Hepatocyte (in vitro differentiated cells): ENCODE measurements around the gene C1QB.

Source experiments
- EZH2 ChIP-seq: fragments of 200-600 bp; sonication (generic); IDR thresholded peaks from 2 replicates; pipeline ENCODE4 v1.6.1; 2016; ENCODE audit warnings: antibody characterized with exemption, mild to moderate bottlenecking, borderline replicate concordance
- EZH2phosphoT487 ChIP-seq: fragments of 200-600 bp; sonication (generic); IDR thresholded peaks from one replicate; pipeline ENCODE4 v1.6.1; 2018; ENCODE audit warnings: antibody characterized with exemption, mild to moderate bottlenecking, low read depth, moderate library complexity; ENCODE audit not compliant: unreplicated experiment, severe bottlenecking
- TF ChIP-seq, protein P1 (sequence below): fragments of 200-600 bp; sonication (generic); IDR thresholded peaks from 2 replicates; pipeline ENCODE4 v1.5.1; 2016; ENCODE audit warnings: antibody characterized with exemption, mild to moderate bottlenecking; ENCODE audit not compliant: poor library complexity

DNA sequence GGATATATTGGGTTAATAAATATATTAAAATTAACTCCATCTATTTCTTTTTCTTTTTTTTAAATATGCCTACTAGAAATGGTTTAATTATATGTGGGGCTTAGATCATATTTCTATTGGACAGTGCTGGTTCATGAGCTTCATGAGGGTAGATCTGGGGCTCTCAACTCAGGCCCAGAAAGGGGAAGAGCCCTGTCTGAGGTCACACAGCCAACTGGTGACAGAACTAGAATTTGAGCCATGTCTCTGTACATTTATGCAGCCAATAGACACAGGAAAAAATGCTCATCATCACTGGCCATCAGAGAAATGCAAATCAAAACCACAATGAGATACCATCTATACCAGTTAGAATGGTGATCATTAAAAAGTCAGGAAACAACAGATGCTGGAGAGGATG lies 52.5 kb downstream of the C1QB start:
- TF ChIP-seq, protein P1, sequence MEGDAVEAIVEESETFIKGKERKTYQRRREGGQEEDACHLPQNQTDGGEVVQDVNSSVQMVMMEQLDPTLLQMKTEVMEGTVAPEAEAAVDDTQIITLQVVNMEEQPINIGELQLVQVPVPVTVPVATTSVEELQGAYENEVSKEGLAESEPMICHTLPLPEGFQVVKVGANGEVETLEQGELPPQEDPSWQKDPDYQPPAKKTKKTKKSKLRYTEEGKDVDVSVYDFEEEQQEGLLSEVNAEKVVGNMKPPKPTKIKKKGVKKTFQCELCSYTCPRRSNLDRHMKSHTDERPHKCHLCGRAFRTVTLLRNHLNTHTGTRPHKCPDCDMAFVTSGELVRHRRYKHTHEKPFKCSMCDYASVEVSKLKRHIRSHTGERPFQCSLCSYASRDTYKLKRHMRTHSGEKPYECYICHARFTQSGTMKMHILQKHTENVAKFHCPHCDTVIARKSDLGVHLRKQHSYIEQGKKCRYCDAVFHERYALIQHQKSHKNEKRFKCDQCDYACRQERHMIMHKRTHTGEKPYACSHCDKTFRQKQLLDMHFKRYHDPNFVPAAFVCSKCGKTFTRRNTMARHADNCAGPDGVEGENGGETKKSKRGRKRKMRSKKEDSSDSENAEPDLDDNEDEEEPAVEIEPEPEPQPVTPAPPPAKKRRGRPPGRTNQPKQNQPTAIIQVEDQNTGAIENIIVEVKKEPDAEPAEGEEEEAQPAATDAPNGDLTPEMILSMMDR: no peak
- TF ChIP-seq EZH2phosphoT487 (no peak), EZH2 (no peak)
